GM18868 (cell line): ENCODE measurements around the gene FBXO34.
"Not testable (repeated sequence)": the region's sequence is repeated elsewhere in the genome, so short reads cannot be mapped to it uniquely, and the experiment has no call there.

Source experiments
- ATAC-seq: cut with Tn5 transposase; IDR thresholded peaks from one replicate; pipeline ENCODE4 v1.9.1; 2021; ENCODE audit warnings: mild to moderate bottlenecking, moderate library complexity; ENCODE audit not compliant: unreplicated experiment

Gene FBXO34

DNA sequence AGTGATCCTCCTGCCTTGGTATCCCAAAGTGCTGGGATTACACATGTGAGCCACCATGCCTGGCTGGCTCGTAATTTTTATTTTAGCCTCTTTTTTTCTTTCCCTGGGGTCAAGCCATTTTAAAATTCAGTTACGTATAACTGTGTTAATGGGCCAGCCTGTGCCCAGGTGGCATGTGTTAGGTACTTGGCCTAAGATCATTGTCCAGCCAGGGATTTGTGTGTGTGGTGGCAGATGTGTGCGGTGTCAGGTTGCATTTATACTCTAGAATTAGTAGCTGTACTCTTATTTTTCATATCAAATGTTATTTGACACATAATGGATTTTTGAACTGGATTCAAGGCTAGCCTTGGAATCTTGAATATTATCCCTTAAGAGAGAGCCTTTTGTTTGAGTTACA lies 69.3 kb downstream of the FBXO34 start:
- ATAC-seq: no peak

DNA sequence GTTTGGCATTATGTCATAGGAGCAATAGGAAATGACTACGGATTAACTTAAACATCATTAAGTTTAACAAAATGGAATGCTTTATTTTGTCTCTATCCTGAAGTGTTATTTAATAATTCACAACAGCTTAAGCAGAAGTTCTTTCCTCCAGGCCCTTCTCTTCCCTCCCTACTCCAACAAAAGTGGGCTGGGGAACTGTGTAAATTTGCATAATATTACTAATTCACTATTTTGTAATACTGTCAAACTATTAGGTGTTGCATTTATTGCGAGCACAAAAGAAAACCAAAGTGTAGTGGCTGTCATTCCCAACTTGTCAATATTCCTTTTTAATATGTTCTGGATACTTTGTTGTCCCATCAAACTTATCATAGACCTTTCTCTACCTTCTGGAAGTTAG lies 70.6 kb downstream of the FBXO34 start:
- ATAC-seq: no peak

DNA sequence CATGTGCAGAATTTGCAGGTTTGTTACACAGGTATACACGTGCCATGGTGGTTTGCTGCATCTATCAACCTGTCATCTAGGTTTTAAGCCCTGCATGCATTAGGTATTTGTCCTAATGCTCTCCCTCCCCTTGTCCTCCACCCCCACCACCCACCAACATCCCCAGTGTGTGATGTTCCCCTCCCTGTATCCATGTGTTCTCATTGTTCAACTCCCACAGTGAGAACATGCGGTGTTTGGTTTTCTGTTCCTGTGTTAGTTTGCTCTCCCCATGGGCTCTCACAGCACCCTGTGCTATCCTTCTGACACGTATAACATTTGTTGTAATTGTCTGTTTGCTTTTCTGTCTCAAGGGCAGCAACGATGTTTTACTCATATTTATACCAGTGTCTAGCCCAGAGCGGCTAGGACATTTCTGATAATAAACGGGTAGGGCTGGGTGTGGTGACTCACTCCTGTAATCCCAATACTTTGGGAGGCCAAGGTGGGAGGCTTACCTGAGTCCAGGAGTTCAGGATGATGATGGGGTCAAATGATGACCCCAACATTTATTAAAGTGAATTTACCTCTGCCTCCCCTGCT lies 73.5 kb downstream of the FBXO34 start:
- not testable (repeated sequence) for ATAC-seq

DNA sequence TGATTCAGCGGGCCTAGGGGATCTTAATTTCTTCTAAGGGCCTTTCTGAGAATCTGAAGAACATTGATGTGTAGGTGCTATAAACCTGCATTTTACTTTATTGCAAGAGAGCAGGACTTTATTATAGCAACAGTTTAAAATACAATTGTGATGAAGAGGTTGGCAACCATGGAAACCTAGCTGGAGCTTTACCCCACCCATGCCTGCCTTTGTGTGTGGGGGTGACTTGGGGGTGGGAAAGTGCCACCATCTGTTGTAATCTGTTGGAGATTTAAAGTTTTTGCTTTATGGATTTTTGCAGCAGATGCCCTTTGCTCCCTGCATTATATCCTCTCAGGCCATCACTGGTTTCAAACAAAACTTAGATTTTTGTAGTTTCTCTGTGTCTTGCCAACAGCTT lies 75.8 kb downstream of the FBXO34 start:
- no peak for ATAC-seq

DNA sequence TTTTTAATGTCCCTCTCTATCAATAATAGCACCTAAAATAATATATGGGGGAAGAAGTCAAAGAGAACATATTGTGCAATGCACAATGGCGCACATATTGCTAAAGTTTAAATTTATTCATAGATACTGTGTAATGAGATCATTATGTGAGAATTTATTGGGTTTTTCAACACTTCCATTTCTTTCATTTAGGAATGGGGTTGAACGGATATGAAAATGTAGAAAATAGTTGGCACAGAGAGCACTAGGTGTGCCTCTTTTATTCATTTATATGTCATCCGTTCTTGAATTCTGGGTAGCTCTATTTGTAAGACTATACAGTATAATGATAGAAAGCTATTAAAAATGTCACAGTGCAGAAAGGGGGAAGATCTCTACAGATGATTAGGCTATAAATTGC lies 76.5 kb downstream of the FBXO34 start:
- no peak for ATAC-seq

DNA sequence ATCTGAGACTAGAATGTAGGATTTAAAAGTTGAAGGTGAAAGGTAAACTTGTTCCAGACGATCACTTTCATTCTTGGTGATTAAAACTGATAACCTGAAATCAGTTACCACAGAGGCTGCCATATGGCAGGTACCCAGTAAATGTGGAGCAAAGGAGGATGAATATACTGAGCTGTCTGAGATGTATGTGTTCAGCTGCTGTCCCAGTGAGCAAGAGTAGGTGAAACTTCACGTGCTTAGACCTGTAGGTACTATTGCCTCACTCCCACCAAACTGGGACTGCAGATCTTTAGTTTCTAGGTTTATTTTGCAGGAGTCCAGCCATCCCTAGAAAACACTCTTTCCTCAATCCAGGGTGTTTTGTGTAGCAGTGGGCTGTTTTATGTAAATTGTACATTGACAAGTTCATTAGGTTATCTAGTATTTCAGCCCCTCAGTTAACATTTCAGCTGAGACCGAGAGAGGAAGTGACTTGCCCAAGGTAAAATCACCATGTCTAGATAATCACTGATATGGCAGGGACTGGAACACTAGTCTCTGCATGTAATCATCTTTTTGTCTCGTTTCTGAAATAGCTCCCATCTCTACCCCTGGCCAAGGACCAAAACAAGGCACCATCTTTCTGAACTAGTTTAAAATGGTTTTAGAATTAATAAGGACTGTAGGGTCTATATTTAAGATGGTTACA lies 77.7 kb downstream of the FBXO34 start:
- ATAC-seq: peak; percentile 70

DNA sequence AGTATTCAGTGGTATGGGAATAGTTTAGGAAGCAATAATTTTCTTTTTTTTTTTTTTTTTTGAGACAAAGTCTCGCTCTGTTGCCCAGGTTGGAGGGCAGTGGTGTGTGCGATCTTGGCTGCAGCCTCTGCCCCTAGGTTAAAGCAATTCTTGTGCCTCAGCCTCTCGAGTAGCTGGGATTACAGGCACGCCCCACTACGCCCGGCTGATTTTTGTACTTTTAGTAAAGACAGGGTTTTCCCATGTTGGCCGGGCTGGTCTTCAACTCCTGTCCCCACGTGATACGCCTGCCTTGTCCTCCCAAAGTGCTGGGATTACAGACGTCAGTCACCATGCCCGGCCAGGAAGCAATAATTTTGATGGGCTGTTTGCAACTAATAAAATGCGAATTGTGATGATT lies 78.3 kb downstream of the FBXO34 start:
- ATAC-seq: peak; percentile 20

DNA sequence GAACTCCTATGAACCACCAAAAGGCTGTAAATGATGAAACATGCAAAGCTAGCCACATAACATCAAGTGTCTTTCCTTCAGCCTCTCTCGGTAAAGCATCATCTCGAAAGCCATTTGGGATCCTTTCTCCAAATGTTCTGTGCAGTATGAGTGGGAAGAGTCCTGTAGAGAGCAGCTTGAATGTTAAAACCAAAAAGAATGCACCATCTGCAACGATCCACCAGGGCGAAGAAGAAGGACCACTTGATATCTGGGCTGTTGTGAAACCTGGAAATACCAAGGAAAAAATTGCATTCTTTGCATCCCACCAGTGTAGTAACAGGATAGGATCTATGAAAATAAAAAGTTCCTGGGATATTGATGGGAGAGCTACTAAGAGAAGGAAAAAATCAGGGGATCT lies 79.2 kb downstream of the FBXO34 start:
- ATAC-seq: no peak

DNA sequence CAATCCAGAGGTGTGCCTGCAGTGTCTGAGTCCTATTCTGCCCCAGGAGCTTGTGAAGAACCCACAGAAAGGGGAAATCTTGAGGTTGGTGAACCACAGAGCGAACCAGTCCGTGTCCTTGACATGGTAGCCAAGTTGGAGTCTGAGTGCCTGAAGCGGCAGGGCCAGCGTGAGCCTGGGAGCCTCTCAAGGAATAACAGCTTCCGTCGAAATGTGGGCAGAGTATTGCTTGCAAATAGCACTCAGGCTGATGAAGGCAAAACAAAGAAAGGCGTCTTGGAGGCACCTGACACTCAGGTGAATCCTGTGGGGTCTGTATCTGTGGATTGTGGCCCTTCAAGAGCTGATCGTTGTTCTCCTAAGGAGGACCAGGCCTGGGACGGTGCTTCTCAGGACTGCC lies 79.9 kb downstream of the FBXO34 start:
- ATAC-seq: no peak

DNA sequence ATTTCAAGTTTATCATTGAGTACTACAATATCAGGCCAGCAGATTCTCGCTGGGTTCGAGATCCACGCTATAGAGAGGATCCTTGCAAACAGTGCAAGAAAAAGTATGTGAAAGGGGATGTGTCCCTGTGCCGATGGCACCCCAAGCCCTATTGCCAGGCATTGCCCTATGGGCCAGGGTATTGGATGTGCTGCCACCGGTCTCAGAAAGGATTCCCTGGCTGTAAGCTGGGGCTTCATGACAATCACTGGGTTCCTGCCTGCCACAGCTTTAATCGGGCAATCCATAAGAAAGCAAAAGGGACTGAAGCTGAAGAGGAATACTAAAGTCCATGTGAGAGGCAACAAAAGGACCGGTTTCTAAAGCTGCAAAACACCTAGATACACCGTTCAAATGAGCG lies 81.0 kb downstream of the FBXO34 start:
- ATAC-seq: no peak

DNA sequence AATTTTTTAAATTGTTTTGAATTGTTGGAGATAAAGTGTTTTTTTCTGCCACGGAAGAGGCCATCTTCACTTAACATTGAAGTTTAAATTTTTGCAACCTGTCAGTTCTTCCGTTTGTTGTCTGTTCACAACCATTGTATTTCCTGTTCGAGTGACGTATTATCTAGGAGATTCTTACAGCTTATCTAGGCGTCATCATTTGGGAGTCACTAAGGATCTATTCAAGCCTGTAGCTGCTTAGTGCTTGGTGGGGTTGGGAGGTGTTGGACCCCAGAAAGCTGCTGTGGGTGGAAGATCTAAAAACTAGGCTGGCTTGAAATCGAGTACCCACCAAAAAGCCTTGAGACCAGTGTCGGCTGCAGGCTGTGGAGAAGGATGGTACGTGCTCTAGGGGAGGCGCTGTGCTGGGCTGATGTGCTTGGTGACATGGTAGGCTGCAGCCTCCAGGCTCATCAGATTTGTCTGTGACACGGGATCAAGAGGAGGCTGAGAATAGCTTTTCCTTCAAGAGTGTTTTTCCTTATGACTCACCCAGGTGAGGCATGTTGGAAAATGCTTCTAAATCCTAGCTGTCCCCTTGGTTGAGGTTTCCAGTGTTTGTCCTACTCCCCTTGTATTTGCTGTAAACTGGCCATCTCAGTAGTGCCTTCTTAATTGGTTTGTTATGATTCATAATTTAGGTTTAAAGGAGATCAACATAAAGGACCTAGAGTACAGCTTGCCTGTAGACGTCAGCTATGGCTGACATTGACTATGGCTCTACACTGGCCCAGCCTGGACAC lies 82.7 kb downstream of the FBXO34 start:
- no peak for ATAC-seq

DNA sequence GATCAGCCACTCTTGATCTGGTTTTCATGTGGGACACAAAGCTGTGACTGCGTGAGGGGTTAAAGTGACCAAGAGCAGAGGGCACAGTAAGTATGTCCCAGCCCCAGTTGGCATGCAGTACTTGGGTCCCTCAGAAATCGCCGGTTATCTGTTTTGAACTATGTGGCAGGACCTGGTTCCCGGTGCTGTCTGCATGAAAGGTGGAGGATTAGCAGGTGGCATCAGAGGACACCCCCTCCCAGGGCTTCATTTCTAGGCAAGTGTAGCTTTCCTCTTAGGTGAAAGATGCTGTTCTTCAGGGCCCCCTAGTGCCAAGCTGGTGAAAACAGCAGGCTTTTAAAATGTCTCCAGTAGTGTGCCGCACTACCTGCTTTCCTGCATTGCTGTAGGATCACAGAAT lies 83.3 kb downstream of the FBXO34 start:
- ATAC-seq: peak; percentile 94

DNA sequence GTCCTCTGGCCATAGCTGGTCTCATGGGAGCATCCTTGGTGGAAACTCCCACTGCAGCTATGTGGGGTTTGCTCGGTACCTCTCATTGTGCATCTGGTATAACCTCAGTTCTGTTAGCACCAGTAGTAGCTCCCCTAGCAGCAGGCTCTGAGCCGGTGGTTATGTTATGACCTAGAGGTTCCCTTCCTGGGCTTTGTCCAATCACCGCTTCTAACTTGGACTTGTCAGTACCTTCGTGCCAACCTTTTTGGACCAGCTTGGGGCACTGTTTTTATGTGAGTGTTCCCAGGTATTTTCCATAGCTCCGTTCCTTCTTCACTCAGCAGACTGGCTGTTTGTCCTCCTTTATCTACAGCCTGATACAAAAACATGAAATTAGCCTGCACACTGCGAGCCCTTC lies 84.7 kb downstream of the FBXO34 start:
- ATAC-seq: no peak

DNA sequence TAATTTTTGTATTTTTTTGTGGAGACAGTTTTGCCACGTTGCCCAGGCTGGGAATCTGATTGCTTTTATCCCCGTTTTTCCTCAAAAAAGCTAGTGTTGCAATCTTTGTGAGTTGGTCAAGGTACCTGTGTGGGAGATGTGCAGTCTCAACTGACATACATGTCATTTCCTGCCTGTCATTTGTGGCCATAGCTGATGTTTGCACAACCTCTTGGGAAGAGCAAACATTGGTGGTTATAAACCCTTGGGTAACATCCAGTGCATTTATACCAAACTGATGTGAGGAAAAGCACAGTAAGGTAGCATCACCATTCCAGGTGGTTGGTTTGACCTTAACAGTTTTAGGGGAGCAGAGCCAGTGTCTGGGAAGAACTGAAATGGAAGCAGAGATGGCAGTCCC lies 85.7 kb downstream of the FBXO34 start:
- ATAC-seq: no peak

DNA sequence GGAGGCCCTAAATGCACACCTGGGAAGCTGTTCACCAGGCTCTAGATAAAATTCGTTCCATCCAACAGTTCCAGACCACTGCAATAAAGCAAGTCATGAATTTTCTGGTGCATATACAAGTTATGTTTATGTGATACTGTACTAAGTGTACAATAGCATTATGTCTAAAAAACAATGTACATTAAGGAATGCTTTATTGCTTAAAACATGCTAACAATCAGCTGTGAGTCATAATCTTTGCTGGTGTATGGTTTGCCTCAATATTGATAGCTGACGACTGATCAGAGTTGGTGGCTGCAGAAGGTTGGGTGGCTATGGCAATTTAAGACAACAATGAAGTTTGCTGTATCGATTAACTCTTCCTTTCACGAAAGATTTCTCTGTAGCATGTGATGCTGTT lies 88.1 kb downstream of the FBXO34 start:
- no peak for ATAC-seq

DNA sequence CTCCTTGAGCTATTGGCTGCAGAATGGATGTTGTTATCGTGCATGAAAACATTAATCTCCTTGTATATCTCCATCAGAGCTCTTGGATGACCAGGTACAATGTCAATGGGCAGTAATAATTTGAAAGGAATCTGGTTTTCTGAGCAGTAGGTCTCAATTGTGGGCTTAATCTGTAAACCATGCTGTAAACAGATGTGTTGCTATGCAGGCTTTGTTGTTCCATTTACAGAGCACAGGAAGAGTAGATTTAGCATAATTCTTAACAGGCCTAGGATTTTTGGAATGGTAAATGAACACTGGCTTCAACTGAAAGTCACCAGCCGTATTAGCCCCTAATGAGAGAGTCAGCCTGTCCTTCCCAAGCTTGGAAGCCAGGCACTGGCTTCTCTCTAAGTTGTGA lies 90.0 kb downstream of the FBXO34 start:
- no peak for ATAC-seq

DNA sequence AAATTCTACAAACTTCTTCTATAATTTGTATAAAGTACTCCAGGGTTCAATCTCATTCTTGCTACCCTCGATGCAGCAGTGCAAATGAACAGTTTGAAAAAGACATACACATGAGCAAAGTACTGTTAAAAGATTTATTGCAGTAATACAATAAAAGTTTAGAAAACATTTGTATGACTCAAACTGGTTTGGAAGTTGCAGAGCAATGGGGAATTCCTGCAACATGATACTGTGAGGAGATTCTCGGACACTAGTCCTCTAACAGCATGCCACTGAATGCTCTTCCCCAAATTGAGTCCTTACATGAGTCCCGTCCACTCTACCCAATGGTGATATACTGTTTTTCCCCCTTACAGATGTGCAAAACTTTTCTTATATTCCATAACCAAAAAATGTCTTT lies 95.0 kb downstream of the FBXO34 start:
- no peak for ATAC-seq

DNA sequence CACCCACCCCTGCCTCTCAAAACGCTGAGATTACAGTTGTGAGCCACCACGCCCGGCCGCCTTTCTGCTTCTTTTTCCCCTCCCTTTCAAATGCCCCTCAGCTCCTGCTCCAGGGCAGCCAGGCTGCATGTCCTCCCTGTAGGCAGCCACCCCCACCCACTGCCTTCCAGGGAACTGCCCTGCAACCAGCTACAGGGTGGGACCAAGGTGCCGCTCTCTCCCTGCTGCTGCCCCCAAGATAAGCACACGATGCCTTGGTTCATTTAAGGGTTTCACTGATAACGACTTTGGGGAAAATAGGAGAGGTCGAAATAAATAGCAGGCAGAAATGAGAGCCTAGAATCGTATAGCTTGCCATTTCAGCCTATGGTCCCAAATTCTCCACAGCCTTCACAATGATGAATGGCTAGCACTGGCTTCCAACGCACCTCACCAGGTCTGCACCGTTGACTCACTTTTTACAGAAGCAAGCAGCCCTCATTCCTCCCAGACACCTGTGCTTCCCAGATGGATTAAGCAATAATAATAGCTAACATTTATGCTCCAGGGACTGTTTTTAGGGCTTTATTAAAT lies 99.7 kb downstream of the FBXO34 start:
- no peak for ATAC-seq

DNA sequence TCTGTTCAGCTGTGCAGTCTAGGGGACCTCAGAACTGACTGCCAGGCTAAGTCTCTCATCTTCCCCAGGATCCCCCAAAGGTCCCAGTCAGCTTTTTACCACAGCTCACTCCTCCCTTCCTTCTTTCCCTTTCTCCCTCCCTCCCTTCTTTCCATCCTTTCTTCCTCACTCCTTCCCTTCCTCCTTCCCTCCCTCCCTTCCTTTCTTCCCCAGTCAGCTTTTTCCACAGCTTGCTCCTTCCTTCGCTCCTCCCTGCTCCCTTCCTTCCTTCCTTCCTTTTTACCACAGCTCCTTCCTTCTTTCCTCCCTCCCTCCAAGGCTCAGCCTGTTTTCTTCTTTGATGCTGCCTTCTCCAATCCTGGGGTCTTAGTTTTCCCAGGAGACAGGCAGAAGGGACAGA lies 101.2 kb downstream of the FBXO34 start:
- ATAC-seq: no peak

DNA sequence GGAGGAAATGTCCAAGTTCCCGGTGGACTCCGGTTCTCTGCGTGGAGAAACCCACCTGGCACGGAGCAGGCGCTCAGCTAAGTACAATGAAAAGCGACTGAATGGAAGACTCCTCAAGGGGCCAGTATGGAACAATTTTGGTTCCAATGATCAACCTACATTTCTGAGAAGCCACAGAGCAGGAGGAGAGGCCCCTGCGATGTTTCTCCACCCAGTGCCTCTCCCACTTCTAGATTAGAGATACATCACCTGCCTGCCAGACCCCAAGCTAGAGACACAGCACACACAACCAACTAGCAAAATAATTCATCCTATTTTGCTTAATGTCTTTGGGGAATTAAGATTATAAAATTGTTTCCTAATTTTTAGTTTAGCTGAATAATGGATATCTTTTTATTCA lies 101.6 kb downstream of the FBXO34 start:
- ATAC-seq: no peak

DNA sequence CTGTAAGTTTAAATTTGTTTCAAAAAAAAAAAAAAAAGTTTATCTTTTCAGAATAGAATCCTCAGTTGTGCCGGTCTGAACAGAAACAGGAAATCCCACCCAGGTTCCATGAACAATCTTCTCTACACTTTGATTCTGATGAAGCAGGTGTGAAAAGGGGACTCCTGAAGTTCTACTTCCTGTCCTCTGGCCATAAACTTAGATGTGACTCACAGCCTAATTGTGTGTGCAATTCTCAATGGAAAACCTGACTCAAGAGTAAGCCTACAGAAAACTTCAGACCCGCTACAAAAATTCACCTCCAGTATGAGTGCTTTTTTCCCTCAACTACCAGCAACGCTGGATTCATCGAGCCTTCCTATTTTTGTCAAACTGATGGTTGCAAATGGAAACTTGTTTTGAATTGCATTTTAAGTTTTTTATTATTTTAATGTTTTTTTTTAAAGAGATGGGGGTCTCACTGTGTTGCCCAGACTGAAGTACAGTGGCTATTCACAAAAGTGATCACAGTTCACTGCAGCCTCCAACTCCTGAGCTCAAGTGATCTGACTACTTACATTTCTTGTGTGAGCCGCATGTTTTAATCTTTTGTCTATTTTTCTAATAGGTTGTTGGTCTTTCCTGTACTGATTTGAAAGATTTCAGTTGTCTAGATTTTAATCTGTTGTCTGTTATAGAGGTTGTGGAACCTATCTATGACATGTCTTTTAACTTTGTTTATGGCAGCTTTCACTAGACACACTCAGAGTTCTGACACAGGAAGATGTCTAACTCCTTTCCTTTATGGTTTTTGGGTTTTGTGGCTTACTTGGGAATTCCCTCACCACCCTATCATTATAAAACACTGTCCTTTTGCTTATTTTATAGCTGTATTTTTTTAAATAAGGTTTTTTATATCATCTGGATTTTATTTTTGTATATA lies 102.8 kb downstream of the FBXO34 start:
- ATAC-seq: peak; percentile 72
